ENCODE data around the gene TMEM17. TPM values are rescaled to one million over a fixed set of nuclear protein-coding genes. Genes with fewer than 3 reads are reported as not detected.
A peak's percentile ranks its signal among the peaks of the same experiment; 100 is the strongest.

TMEM17 gene
- total RNA-seq, 2 donors from 2014 or later, result 0.90 to 1.2 TPM

DNA sequence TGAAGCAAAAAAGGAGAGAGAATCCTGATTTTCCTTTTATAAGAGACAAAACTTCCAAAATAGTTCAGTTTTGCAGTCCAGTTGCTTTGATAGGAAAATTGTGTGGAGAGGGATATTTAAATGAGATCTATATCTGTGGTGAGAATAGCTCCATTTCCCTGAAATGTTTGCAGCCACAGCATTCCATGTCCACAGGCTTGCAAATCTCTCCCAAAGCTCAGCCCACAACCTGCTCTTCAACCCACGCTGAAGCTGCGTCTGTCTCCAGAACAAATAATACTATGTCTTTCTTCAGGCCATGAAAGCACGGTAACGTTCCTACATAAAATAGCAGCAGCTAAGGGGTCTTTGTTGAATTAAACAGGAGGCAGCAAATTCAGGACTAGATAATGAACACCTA, 31.8 kb downstream of the TMEM17 start:
- Histone ChIP-seq H3K36me3 (no peaks in the 10 kb centered on the region), H3K4me3 (no peak overlapping the region), H3K27me3 (no peaks in the 10 kb centered on the region), H3K9me3 (no peaks in the 10 kb centered on the region), H3K27ac (peak overlapping the region in 1 of 2 donors; percentile 75), H3K4me1 (peaks cover 0 to 52% of the 10 kb centered on the region in 2 donors)
- TF ChIP-seq, protein P1, sequence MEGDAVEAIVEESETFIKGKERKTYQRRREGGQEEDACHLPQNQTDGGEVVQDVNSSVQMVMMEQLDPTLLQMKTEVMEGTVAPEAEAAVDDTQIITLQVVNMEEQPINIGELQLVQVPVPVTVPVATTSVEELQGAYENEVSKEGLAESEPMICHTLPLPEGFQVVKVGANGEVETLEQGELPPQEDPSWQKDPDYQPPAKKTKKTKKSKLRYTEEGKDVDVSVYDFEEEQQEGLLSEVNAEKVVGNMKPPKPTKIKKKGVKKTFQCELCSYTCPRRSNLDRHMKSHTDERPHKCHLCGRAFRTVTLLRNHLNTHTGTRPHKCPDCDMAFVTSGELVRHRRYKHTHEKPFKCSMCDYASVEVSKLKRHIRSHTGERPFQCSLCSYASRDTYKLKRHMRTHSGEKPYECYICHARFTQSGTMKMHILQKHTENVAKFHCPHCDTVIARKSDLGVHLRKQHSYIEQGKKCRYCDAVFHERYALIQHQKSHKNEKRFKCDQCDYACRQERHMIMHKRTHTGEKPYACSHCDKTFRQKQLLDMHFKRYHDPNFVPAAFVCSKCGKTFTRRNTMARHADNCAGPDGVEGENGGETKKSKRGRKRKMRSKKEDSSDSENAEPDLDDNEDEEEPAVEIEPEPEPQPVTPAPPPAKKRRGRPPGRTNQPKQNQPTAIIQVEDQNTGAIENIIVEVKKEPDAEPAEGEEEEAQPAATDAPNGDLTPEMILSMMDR (IDR thresholded peaks at IDR 0.05), result no peak
- DNase-seq (ENCODE audit: low spot score), result no peak

- TF ChIP-seq, protein P1 (IDR thresholded peaks at IDR 0.05), result no peak
- Histone ChIP-seq H3K36me3 (no peaks in the 10 kb centered on the region), H3K9me3 (no peaks in the 10 kb centered on the region), H3K4me1 (peaks cover 0 to 46% of the 10 kb centered on the region in 2 donors), H3K27ac (peak overlapping the region in 1 of 2 donors; percentile 28), H3K4me3 (no peak overlapping the region), H3K27me3 (no peaks in the 10 kb centered on the region)
- no peak for DNase-seq (ENCODE audit: low spot score)
These were observed 32.7 kb downstream of the TMEM17 start for GRCh38 chr2:62473246-62473827.

- peak overlapping the region in 1 of 2 donors; percentile 58 for H3K27ac ChIP-seq
These were observed 33.7 kb downstream of the TMEM17 start for GRCh38 chr2:62472312-62472711.

GRCh38 chr2:62471816-62472215, 34.2 kb downstream of the TMEM17 start:
- DNase-seq (ENCODE audit: low spot score), result no peak
- Histone ChIP-seq H3K27me3 (no peaks in the 10 kb centered on the region), H3K36me3 (no peaks in the 10 kb centered on the region), H3K9me3 (no peaks in the 10 kb centered on the region), H3K4me1 (peaks cover 0 to 36% of the 10 kb centered on the region in 2 donors), H3K4me3 (no peak overlapping the region), H3K27ac (peak overlapping the region in 1 of 2 donors; percentile 58)
- TF ChIP-seq, protein P1 (IDR thresholded peaks at IDR 0.05), result no peak

More at GRCh38 chr2:62472312-62472711, 33.7 kb downstream of the TMEM17 start:
- Histone ChIP-seq H3K9me3 (no peaks in the 10 kb centered on the region), H3K36me3 (no peaks in the 10 kb centered on the region), H3K4me1 (peaks cover 0 to 37% of the 10 kb centered on the region in 2 donors), H3K4me3 (no peak overlapping the region), H3K27me3 (no peaks in the 10 kb centered on the region)
- no peak for DNase-seq (ENCODE audit: low spot score)
- TF ChIP-seq, protein P1 (IDR thresholded peaks at IDR 0.05), result no peak

DNA sequence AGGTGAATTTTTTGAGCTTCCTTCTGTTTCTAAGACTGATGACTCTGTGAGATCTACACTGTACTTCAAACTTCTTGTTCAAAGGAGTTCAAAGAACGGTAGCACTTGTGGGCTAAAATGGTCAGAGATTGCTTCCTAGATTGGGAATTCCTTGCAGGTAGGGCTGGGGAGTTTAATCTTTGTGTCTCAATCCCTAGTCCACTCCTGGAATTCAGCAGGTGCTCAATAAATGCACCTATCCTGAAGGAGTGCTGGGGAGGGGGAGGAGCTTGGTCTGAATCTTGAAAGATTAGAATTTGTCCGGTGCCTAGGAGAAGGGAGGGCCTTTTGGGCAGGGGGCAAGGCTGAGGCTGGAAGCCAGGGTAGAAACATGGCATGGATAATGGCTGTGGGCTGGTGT, 34.6 kb downstream of the TMEM17 start:
- H3K27me3 ChIP-seq, result no peaks in the 10 kb centered on the region
- DNase-seq (ENCODE audit: low spot score), result no peak
- H3K4me3 ChIP-seq, result no peak overlapping the region
- no peaks in the 10 kb centered on the region for H3K36me3 ChIP-seq
- TF ChIP-seq, protein P1 (IDR thresholded peaks at IDR 0.05), result no peak
- H3K4me1 ChIP-seq, result peaks cover 0 to 37% of the 10 kb centered on the region in 2 donors
- H3K9me3 ChIP-seq, result no peaks in the 10 kb centered on the region
- peak overlapping the region in 1 of 2 donors; percentile 58 for H3K27ac ChIP-seq

DNA sequence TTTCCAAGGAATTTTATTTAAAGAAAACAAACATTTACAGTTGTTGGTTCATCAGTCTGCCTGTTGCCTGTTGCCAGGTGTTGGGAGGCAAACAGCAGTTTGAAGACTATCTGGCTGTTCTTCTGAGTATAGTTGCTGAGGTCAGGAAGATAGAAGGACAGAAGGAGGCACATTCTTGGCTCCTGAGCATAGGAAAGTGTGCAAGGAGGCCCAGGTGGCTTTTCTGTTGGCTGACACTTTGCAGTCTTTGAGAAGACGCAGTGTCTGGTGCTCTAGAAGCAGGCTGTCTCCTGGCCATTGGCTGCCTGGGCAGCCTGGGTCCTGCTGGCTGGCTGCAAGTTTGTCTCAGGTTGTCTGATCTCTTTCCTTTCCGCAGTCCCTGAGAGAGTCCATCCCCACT, 36.4 kb downstream of the TMEM17 start:
- H3K27me3 ChIP-seq, result no peaks in the 10 kb centered on the region
- peaks cover 0 to 24% of the 10 kb centered on the region in 2 donors for H3K4me1 ChIP-seq
- H3K4me3 ChIP-seq, result no peak overlapping the region
- H3K27ac ChIP-seq, result no peak overlapping the region
- TF ChIP-seq, protein P1 (IDR thresholded peaks at IDR 0.05), result no peak
- DNase-seq (ENCODE audit: low spot score), result peak; percentile 46
- no peaks in the 10 kb centered on the region for H3K9me3 ChIP-seq
- H3K36me3 ChIP-seq, result no peaks in the 10 kb centered on the region

Measured in right atrium auricular region (tissue), 2 donors.